AG09309 (cell line): Measurements from ENCODE around the gene PDE1C.

Experiments
- DNase-seq: peaks from one replicate; pipeline ENCODE4 v3.0.0-alpha.2; 2010; ENCODE audit warnings: low read depth
- H3K4me3 ChIP-seq: 2 replicates; pipeline ENCODE4 v1.5.1; 2011; ENCODE audit warnings: mild to moderate bottlenecking, low read depth, low read length, moderate library complexity; ENCODE audit not compliant: control insufficient read depth
- TF ChIP-seq, protein P1 (sequence below): IDR thresholded peaks from 2 replicates; pipeline ENCODE4 v1.5.1; 2011; ENCODE audit warnings: mild to moderate bottlenecking, low read depth, low read length, inconsistent platforms; ENCODE audit not compliant: insufficient read depth, control insufficient read depth; ENCODE audit errors: missing control alignments

Gene PDE1C

GRCh38 chr7:32104766-32105165 is 34.6 kb upstream of the PDE1C start:
- no peak overlapping the region for H3K4me3 ChIP-seq
- no peak for DNase-seq
- TF ChIP-seq, protein P1, sequence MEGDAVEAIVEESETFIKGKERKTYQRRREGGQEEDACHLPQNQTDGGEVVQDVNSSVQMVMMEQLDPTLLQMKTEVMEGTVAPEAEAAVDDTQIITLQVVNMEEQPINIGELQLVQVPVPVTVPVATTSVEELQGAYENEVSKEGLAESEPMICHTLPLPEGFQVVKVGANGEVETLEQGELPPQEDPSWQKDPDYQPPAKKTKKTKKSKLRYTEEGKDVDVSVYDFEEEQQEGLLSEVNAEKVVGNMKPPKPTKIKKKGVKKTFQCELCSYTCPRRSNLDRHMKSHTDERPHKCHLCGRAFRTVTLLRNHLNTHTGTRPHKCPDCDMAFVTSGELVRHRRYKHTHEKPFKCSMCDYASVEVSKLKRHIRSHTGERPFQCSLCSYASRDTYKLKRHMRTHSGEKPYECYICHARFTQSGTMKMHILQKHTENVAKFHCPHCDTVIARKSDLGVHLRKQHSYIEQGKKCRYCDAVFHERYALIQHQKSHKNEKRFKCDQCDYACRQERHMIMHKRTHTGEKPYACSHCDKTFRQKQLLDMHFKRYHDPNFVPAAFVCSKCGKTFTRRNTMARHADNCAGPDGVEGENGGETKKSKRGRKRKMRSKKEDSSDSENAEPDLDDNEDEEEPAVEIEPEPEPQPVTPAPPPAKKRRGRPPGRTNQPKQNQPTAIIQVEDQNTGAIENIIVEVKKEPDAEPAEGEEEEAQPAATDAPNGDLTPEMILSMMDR = no peak

GRCh38 chr7:32103361-32103760 is 33.2 kb upstream of the PDE1C start:
- H3K4me3 ChIP-seq = no peak overlapping the region
- DNase-seq = no peak
- TF ChIP-seq, protein P1 = no peak

GRCh38 chr7:32102432-32102873 is 32.2 kb upstream of the PDE1C start:
- TF ChIP-seq, protein P1 = no peak
- H3K4me3 ChIP-seq = no peak overlapping the region
- no peak for DNase-seq

- H3K4me3 ChIP-seq = no peak overlapping the region
- TF ChIP-seq, protein P1 = no peak
- no peak for DNase-seq
Measured at GRCh38 chr7:32100407-32100907, 30.2 kb upstream of the PDE1C start.

DNA sequence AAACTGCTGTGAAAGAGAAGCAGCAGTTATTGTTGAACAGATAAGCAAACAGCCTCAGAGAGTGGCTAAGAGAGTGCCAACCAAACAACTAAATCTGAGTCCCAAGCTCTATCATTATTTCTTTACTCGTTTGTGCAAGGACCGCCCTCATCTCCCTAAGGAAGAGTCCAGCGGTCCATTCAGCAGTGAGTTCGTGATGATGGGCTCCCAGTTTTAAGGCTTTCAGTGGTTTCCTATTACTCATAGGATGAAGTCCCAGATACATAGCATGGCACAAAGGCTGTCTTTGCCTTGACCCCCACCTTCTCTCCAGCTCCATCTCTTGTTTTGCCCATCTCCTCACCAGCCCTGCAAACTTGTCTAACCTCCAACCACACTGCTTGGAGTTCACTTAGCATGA is 24.3 kb upstream of the PDE1C start:
- no peak for DNase-seq
- no peak overlapping the region for H3K4me3 ChIP-seq
- TF ChIP-seq, protein P1 = no peak

- DNase-seq = peak; percentile 95
- TF ChIP-seq, protein P1 = no peak
- H3K4me3 ChIP-seq = no peak overlapping the region
Measured at GRCh38 chr7:32093415-32094408, 23.5 kb upstream of the PDE1C start.
